Measurements from ENCODE around the gene PIK3AP1.

PIK3AP1 gene

GRCh38 chr10:96610817-96611216 lies 109.5 kb downstream of the PIK3AP1 start:
- no peak for DNase-seq (ENCODE audit: low read depth in 2 of 2)

GRCh38 chr10:96609510-96609909 lies 110.8 kb downstream of the PIK3AP1 start:
- no peak for DNase-seq (ENCODE audit: low read depth in 2 of 2)

- DNase-seq (ENCODE audit: low read depth in 2 of 2): no peak
These were observed 111.5 kb downstream of the PIK3AP1 start for GRCh38 chr10:96608805-96609204.

GRCh38 chr10:96608262-96608661 lies 112.1 kb downstream of the PIK3AP1 start:
- DNase-seq (ENCODE audit: low read depth in 2 of 2): no peak

GRCh38 chr10:96606946-96607345 lies 113.4 kb downstream of the PIK3AP1 start:
- no peak for DNase-seq (ENCODE audit: low read depth in 2 of 2)

- DNase-seq (ENCODE audit: low read depth in 2 of 2): no peak
These were observed 114.1 kb downstream of the PIK3AP1 start for GRCh38 chr10:96606216-96606615.

GRCh38 chr10:96600337-96600736 lies 120.0 kb downstream of the PIK3AP1 start:
- DNase-seq (ENCODE audit: low read depth in 2 of 2): no peak

- no peak for DNase-seq (ENCODE audit: low read depth in 2 of 2)
These were observed 121.5 kb downstream of the PIK3AP1 start for GRCh38 chr10:96598846-96599245.

- no peak for DNase-seq (ENCODE audit: low read depth in 2 of 2)
These were observed 123.6 kb downstream of the PIK3AP1 start for GRCh38 chr10:96596422-96597407.

GRCh38 chr10:96595741-96596140 lies 124.6 kb downstream of the PIK3AP1 start:
- no peak for DNase-seq (ENCODE audit: low read depth in 2 of 2)

GRCh38 chr10:96591946-96592345 lies 128.4 kb downstream of the PIK3AP1 start:
- DNase-seq (ENCODE audit: low read depth in 2 of 2): no peak

GRCh38 chr10:96588616-96589419 lies 131.5 kb downstream of the PIK3AP1 start:
- DNase-seq (ENCODE audit: low read depth in 2 of 2): no peak

GRCh38 chr10:96588060-96588554 lies 132.2 kb downstream of the PIK3AP1 start:
- DNase-seq (ENCODE audit: low read depth in 2 of 2): no peak

GRCh38 chr10:96587264-96588059 lies 132.9 kb downstream of the PIK3AP1 start:
- peak in 1 of 2 donors; percentile 28 for DNase-seq (ENCODE audit: low read depth in 2 of 2)

- DNase-seq (ENCODE audit: low read depth in 2 of 2): peak; percentile 85 to 91
These were observed 133.7 kb downstream of the PIK3AP1 start, which contains the start of gene TM9SF3 for GRCh38 chr10:96586419-96587263. Gene TM9SF3, minus strand, starts transcription at chr10:96587012. Its CDS starts 177 bp downstream, at chr10:96586835.

GRCh38 chr10:96585736-96586418 lies 134.4 kb downstream of the PIK3AP1 start:
- DNase-seq (ENCODE audit: low read depth in 2 of 2): no peak

GRCh38 chr10:96584474-96584873 lies 135.8 kb downstream of the PIK3AP1 start:
- DNase-seq (ENCODE audit: low read depth in 2 of 2): no peak

GRCh38 chr10:96584035-96584434 lies 136.3 kb downstream of the PIK3AP1 start:
- DNase-seq (ENCODE audit: low read depth in 2 of 2): no peak

- no peak for DNase-seq (ENCODE audit: low read depth in 2 of 2)
These were observed 141.2 kb downstream of the PIK3AP1 start for GRCh38 chr10:96579133-96579532.

GRCh38 chr10:96578633-96579032 lies 141.7 kb downstream of the PIK3AP1 start:
- DNase-seq (ENCODE audit: low read depth in 2 of 2): no peak

Data from stimulated activated CD8-positive, alpha-beta memory T cell treated with anti-CD3 and anti-CD28 coated beads, Interleukin-15, amount 100 ng/mL, for 4 hours (primary cell).